Activated CD4-positive, alpha-beta T cell treated with anti-CD3 and anti-CD28 coated beads, Interleukin-10, Interleukin-2, amounts not matched to agents 100 ng/mL and 50 ng/mL, durations not matched to agents 16 hours and 8 hours (primary cell): ENCODE measurements around the gene EXOC3L4.
"Not testable (repeated sequence)": the region's sequence is repeated elsewhere in the genome, so short reads cannot be mapped to it uniquely, and the experiment has no call there.

Experiments used
- DNase-seq: peaks from one replicate; pipeline ENCODE4 v3.0.0-alpha.2; 2020

The EXOC3L4 gene

DNA sequence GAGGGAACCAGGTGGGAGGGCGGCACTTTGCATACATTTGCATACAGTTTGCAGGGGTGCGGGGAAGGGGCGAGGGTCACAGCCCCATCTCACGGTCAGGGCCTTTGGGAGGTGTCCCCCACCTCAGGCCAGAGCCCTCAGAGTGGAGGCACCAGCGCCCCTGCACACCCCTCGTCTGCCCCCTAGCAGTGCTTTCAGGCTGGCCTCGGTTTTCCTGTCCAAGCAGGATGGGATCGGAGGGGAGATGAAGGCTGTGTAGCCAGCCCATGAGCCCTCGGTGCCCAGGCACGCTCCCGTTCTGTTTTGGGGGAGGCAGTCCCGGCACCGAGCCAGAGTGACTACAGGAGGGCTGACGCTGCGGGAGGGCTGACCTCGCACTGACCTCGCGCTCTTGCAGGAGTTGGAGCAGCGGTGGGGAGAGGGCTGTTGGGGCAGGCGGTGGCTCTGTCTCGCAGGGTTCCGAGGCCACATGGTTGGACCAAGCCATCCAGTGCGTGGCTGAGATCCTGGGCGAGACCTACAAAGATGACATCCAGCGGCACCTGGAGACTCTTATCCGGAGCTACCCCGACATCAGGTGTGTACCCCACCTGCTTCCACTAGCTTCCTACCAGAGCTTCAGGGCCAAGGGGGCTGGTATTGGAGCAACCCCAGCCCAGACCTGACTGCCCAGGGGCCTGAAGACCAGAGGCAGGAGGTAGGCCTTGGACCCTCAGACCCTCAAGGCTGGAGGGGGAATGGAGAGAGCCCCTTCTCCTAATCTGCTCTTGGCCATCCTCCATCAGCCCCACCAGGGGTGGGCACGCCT is 13.6 kb downstream of the EXOC3L4 start:
- no peak for DNase-seq

DNA sequence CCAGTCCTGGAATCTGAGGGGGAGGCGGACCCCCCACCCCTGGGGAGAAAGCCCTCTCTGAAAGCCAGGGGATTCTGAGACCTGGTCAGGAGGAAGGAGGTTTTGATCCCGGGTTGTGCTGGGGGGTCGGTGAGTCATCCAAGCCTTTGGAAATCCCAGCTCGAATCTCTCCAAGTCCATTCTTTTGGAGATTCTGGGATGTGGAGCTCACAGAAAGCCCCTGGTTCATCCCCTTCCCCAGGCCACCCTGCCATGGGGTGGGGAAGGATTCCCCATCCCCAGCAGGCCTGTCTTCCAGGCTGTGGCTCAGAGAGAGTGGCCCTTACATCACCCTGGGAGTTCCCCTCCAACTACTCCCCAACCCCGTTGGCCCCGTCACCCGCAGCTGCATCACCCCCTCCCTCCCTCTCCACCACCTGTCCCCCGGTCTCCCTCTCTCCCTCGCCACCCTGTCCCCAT is 14.3 kb downstream of the EXOC3L4 start:
- peak; percentile 49 for DNase-seq

DNA sequence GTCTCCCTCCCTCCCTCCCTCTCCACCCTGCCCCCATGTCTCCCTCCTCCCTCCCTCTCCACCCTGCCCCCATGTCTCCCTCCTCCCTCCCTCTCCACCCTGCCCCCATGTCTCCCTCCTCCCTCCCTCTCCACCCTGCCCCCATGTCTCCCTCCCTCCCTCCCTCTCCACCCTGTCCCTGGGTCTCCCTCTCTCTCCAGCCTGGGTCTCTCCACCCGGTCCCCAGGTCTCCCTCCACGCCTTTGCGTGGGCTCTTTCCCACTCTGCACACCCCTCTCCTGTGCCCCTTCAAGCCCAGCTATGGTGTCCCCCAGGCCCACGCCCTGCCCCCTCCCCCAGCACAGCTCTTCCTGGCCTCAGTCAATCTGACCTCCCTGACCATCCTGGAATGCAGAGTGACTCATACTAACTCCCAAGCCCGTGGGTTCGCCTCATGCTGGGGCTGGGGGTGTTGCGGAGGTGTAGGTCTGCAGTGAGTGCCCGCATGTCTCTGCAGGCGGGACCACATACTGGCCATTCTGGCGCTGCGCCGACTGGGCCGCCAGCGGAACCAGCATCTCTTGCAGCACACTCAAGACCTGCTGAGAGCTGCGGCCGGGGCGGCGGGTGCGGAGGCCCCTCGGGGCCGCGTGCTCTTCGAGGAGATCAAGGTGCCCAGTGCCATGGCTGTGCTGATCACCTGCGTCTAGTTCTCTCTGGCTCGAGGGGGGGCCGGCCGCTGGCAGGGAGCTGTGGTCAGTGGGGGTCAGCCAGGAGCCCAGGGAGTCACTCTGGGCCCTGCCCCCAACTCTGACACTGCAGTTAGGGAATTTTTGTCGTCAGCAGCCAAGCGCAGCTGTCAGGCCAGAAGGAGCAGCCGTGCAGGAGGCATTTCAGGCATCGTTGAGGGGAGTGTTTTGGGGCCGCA is 15.3 kb downstream of the EXOC3L4 start:
- no peak for DNase-seq

DNA sequence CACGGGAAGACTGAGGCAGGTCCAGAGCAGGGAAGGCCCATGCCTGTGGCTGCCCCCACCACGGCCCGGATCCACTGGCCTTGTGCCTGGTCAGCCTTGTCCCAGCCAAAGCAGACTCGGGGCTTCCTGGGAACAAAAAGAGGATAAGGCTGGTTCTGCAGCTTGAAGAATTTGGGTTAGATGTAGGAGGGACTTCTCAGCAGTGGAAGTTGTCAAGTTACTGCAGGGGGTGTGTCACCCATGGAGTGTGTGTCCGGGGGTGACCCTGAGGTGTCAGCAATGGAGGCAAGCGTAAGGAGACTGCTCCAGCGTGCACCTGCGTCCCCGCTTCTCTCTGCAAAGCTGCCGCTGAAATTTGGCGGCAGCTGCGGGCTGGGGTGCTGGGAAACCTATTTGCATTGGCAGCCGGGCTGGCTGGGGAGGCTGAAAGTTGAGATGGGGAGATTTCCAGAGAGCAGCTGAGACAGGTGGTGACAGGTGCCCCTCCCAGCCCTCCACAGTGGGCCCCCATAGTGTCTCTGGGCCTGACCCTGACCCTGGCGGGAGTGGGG is 16.2 kb downstream of the EXOC3L4 start:
- no peak for DNase-seq

DNA sequence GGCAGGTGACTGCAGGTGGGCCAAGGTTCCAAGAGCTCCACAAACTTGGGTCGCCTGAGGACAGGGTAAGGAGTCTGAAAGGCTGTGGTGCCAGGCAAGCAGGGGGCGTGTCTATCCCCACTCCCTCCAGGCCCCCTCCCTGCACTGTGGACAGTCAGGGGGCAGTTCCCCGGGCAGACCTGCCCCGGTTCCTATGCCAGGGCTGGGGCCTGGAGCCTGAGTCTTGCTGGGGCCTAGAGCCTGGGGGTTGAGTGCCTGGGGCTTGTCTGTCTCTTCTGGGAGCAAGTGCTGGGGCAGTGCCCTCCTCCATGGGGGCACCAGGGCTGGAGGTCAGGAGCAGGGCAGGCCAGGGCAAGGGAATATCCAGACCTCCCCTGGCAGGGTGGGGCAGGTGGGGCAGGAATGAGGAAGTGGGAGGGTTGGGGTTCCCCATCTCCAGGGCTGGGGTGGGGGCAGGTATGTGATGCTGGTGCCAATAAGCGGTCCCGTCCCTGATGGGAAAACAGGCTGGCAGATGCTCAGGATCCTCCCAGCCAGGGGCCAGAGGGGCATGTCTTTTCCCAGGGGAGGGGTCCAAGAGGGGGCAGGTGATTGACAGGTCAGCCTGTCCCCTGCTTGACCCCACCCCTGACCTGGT is 16.8 kb downstream of the EXOC3L4 start:
- DNase-seq, result no peak

DNA sequence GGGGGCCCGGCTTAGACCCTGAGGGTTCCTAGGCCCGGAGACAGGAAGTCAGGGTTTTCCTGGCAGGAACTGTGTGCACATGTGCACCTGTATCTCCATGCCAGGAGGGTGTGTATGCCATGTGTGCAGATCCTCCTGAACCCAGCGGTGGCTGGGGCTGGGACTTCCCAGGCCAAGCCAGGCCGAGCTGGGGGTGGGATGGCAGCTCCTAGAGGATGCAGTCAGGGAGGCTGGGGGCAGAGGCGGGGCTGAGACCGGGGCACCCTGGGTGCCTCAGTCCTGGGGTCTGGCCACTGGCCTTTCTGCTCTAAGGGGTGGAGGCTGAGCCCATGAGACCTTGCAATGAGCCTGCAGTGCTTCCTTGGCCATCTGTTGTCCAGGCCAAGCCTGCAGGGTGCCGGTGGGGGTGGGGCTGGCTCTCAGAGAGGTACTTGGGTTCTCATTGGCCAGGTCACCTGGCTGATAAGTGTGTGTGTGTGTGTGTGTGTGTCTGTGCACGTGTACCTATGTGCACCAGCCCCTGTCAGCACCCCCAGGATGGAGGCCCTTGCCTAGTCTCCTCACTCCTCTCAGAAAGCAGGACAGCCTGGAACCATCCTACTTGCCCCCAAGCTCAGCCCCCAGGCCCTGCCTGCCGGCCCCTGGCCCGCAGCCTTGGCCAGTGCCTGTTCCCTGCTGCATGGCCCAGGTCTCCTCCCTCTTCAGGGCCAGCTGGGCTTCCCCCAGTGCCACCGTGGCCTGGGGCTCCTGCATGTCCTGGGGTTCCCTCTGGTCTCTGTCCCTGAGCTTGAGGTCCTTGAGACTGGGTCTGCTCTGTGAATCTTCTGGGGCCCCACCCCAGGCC is 18.1 kb downstream of the EXOC3L4 start:
- DNase-seq, result no peak

DNA sequence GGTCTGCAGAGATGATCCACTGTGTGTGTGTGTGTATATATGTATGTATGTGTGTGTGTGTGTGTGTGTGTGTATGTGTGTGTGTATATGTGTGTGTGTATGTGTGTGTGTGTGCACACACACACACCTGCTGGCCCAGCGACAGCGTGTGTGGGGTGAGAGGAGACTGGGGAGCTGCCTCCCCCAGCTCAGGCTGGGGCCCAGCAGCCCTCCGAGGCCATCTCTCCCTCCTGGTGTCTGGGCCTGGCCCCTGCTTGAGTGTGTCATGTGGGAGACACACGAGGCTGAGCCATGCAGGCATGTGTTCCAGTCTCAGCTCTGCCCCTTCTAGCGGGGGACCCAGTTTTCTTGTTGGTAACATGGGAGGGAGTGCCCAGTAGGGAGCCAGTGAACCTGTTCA is 18.8 kb downstream of the EXOC3L4 start:
- DNase-seq, result no peak

DNA sequence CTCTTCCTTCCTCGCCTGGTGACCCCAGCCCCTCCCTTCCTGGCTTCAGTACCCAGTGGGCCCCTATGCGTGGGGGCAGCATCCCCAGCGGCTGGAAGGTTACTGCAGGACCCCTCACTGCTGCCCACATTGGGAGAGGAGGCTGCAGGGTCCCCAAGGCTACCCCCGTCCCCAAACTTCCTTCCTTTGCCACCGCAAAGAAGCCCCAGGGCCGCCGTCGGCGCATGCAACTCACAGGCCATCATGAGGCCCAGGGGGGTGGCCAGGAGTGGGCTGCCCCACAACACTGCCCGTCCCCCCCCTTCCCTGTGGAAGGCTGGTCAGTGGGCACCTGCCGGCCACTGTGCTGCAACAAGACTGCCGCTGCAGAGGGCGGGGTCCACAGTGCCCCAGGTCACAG is 19.2 kb downstream of the EXOC3L4 start:
- DNase-seq, result no peak

DNA sequence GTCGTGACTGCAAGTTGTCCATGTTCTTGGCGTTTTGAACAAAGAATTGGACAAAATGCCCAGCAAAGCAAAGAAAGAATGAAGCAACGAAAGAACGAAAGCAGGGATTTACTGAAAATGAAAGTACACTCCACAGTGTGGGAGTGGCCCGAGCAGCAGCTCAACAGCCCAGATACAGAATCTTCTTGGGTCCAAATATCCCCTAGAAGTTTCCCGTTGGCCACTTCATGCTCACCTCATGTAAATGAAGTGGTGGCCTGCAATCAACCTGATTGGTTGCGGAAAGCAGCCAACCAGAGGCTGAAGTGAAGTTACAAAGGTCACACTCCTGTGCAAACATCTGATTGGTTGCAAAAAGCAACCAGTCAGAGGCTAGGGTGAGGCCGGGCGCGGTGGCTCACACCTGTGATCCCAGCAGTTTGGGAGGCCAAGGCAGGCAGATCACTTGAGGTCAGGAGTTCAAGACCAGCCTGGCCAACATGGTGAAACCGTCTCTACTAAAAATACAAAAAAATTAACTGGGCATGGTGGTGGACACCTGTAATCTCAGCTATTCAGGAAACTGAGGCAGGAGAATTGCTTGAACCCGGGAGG is 20.7 kb downstream of the EXOC3L4 start:
- DNase-seq, result peak; percentile 39

DNA sequence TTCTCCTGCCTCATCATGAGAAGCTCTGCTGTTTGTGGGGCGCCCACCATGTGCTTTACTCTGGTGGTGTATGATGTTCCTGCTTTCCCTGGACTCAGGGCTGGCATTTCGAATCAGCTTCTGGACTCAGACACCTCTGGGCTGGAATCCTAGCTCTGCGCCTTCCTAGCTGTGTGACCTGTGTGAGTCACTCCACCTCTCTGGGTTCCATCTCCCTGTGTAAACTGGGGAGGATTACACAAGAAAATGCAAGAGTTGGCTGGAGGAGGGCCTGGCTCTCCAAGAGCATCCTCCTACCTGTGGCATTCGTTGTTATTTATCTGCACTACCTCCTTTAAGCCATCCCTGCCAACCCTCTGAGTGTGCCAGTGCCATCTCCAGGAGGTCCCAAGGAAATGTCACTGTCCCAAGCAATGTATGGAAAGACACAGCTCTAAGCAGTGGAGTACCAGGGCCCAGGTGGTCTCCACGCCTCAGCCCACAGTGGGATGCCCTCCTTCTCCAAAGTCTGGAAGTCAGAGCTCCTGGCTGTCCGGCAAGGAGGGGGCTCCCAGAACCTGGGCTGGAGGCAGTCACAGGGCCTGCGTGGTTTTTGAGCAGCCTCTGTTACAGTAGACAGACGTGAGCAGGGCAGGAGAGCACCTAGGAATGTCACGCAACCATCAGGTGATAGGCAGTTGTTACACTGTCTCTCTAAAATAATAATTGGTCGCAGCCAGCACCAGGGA is 21.5 kb downstream of the EXOC3L4 start:
- no peak for DNase-seq

DNA sequence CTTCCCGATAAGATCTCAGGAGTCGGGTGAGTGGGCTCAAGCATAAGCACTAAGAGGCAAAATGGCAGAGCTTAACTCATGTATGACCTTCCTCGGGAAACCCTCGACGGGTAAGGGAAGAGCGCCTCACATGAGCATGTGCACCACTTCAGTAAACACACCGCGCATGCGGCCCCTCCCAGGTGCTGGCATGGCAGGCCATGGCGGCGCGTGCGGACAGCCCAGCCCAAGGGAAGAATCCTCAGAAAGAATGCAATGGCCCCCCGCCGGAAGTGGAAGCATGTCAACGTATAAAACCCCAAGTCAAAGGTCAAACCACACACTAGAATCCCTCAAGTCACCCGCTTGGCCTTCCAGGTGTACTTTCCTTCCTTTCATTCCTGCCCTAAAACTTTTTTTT is 22.1 kb downstream of the EXOC3L4 start:
- no peak for DNase-seq

DNA sequence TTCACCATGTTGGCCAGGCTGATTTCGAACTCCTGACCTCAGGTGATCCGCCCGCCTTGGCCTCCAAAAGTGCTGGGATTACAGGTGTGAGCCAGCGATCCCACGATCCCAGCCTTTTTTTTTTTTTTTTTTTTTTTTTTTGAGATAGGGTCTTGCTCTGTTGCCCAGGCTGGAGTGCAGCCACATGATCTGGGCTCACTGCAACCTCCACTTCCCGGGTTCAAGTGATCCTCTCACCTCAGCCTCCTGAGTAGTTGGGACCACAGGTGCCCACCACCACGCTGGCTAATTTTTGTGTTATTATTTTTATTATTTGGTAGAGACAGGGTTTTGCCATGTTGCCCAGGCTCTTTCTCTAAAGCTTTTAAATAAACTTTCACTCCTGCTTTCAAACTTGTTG is 23.0 kb downstream of the EXOC3L4 start:
- not testable (repeated sequence) for DNase-seq

DNA sequence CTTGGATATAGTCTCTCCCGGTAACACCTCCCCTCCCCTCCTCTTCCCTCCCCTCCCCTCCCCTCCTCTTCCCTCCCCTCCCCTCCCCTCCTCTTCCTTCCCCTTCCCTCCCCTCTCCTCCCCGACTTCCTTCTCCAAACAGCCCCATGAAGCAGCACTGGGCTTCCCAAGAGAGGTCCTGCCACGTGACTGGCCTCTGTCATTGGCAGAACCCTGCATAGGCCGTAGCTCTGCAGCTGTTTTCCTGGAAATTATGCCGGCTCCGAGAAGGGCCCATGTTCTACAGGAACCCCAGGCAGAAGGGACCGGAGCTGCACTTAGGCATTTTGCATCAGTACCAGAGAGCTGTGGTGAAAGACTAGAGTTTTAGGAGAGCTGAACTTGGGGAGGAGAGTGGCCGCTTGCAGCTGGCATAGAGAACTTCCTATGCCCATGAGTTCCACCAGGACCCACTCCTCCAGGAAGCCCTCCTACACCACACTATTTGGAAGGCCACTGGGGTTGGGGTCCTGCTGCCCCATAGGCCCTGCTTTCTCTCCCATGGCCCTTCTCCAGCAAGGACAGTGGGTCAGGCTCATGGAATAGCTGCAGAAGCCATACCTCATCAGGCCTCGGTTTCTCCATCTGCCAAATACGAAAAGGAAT is 23.6 kb downstream of the EXOC3L4 start:
- DNase-seq, result no peak

DNA sequence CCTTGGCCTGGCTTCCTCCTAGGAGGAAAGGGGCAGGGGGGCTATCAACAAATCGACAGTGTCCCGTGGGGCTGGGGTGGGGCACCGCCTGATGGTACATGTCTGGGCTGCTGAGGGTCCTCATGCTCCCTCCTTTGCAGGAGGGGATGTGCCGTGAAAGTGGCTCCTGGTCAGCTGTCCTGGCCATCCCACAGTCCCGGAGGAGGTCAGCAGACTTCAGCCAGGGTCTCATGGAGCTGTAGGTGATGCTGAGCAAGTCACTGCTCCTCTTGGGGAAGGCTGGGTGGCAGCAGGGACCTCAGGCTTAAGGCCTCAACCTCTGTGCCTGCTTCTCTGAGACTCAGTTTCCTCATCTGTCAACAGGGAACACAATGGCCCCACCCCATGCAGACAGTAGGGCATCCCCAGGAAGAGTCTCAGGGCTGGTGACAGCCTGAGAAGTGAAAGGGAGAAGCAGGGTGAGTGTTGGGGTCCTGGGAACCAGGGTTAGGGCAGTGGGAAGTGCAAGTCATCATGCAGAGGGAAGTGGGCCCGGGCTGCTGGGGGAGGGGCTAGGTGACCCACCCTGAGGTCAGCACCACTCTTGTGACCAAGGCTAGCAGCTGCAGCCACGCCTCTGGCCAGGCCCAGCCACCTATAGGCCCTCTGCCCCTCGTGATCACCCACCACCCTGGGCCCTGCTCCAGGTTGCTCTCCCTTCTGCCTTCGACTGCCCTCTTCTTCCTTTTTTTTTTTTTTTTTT is 24.3 kb downstream of the EXOC3L4 start:
- DNase-seq, result no peak

DNA sequence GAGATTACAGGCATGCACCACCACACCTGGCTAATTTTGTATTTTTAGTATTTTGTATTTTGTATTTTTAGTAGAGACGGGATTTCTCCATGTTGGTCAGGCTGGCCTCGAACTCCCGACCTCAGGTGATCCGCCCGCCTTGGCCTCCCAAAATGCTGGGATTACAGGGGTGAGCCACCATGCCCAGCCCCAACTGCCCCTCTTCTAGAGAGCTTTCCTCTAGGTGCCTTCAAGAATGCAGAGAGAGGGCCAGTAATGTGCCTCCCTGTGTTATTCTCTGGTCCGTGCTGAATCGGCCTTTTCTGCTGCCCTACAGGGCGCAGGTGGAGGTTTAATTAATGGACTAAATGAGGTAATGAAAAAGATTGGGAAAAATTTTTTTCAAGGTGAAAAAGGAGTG is 25.0 kb downstream of the EXOC3L4 start:
- not testable (repeated sequence) for DNase-seq

DNA sequence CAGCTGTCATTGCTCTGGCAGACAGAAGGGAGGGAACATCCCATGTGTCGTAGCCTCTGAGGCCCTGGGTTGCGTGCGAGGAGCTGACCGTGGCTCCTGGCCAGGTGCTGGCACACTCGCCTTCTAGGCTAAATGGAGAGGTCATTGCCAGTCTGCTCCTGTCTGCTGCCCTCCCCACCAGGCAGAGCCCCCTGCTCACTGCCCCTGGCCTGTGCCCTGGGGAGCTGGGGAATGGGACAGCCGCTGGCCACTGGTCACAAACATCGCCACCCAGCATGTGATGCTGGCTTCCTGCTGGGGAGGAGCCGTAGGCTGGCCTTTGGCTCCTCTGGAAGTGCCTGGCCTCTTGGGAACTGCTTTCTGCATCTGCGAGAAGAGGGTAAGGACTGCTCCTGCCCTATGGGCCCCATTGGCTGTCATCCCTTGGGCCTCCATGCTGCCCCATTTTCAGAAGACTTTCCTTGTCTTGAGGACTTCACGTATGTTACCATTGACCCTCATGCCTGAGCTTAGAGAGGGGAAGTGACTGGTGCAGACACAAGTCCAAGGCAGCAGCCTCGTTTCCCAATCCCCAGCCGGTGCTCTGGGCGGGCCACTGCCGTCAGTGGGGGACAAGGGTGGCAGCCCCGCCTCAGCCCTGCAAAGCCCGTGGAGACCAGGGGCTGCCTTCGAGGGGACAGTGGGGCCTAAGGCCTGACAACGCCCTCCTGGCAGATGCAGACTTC is 26.8 kb downstream of the EXOC3L4 start:
- no peak for DNase-seq

DNA sequence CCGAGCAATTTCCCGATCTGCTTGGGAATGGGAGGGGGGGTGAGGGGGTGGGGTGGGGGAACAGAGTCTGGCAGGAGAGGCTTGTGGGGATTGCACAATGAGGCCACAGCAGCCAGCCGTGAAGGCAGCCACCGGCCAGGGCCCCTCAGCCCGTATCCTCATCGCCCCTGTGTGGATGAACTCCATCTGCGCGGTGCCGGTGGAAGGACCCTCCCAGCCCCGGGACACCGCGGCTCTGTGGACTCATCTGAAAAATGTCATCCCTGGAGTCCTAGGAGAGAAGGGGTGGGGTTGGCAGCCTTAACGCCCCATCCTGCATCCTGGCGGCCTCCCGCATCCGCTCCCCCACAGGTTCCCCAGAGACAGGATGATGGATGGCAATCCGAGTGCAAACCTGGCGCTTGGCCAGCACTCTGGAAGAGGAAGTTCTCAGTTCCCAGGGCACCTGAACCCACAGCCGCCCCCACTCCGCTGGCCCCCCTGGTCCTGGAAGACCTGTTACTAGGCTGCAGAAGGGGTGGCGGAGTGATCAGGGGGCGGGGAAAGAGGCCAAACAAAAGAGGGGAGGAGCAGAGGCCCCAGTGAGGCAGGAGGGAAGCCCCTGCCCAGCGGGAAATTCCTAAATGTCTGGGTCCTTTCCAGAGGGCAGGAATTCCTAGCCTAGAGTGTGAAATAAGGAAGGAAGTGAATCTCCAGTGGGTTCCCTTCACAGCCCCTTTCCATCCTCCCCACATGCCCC is 27.5 kb downstream of the EXOC3L4 start:
- DNase-seq, result no peak

DNA sequence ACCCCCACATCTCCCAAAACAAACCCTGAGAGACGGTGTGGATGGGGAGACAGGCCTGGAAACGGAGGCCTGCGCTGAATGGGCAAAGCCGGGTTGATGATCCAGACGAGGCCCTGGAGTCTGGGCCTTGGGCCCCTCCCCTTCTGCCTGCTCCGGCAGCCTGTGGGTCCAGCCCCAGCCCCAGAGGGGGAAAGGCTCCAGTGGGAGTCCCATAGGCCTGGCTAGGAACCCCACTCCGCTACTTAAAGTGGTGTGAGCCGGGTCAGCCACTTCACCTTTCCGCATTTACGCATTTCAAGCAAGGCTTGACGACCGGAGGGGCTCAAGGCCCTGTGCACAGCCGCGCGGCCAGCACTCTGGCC is 28.0 kb downstream of the EXOC3L4 start:
- DNase-seq, result no peak
